Subcutaneous adipose tissue (tissue), 4 donors: ENCODE measurements around the gene NOX3. TPM values are rescaled to one million over a fixed set of nuclear protein-coding genes. Genes with fewer than 3 reads are reported as not detected.

Source experiments
- CTCF ChIP-seq: fragments of 450-650 bp; IDR thresholded peaks from one replicate; pipeline ENCODE4 v1.5.1; 2016; ENCODE audit warnings: low read depth, mild to moderate bottlenecking, control low read depth, antibody characterized with exemption, moderate library complexity
- total RNA-seq, 4 donors: library from RNA; depleted of rRNA; stranded (reverse); fragments of >200 nt; gene quantifications; one replicate each; pipeline ENCODE4 v1.1.0, GENCODE V29; 2016

NOX3 gene, protein sequence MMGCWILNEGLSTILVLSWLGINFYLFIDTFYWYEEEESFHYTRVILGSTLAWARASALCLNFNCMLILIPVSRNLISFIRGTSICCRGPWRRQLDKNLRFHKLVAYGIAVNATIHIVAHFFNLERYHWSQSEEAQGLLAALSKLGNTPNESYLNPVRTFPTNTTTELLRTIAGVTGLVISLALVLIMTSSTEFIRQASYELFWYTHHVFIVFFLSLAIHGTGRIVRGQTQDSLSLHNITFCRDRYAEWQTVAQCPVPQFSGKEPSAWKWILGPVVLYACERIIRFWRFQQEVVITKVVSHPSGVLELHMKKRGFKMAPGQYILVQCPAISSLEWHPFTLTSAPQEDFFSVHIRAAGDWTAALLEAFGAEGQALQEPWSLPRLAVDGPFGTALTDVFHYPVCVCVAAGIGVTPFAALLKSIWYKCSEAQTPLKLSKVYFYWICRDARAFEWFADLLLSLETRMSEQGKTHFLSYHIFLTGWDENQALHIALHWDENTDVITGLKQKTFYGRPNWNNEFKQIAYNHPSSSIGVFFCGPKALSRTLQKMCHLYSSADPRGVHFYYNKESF
- total RNA-seq, result not detected

DNA sequence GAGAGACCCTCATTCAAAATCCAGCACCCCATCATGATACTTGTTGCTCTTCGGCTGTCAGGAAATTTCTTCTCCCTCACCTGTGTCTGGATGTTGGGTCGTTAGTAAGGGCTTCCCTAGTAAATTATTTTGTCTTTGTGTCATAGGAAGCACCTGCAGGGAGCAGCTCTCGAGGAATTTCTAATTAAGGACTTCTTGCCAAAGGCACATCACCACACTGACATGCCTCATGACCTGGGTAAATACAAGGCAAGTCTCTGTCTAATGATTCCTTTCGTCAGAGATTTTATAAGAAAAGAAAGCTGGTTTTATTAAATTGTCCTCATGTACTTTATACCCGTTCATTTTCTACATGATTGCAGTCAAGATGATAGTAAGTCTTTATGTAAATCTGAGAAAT lies at the start of gene NOX3:
NOX3 (minus strand) TSS at position 74 of the 400 bp plus-strand sequence; CDS start at position 35, 39 bp downstream.
- TF ChIP-seq CTCF, result no peak

DNA sequence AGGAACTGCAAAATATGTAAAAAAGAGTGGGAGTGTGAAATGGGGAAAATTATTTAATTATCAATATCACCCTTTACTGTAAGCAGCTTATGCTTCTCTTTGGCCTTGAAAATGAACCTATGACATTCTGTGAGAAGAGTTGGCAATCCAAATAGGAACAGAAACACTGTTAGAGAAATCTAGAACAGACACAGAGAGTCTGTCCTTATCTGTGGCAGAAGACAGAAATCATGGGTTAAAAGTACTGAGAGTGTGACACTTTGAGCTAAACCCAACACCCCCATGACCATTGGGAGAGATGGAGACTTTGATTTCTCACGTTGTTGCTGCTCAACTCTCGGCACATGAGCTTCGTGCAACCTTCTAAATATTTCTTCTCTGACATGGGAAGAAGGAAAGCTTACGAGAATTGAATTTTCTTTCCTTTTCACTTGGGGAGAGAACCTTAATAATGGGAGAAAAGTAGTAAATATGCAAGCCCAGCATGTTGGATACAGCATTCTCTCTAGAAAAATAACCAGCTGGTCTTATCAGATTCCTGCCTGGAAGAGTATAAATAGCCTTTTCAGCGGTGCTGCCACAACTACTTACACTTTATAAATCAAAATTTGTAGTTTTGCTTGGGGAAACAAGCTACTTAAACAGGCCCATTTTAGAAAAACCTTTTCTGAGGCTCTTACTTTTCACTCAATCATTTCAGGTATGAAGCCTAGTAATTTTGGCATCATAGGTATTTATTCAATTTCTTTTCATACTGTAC lies 49.4 kb upstream of the NOX3 start:
- no peak for TF ChIP-seq CTCF

GRCh38 chr6:155502393-155502792 lies 46.8 kb upstream of the NOX3 start:
- no peak for TF ChIP-seq CTCF

DNA sequence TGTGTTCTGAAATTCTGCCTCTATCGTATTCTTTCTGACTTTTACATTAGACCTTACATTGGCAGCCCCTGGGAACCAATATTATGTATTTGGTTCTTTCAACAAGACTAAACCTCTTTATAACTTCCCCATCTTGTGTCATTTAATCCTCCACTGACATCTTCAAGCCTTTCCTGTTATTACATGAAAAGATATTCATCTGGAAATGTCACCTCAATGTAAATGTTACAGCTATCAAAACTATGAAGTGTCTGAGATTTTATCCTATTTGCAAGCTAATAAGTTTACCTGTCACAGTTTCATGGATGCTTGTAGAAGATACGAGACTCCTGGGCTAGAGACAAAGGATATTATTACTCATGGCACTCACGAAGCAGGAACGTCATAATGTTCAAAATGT lies 43.9 kb upstream of the NOX3 start:
- TF ChIP-seq CTCF, result no peak

- no peak for TF ChIP-seq CTCF
Observed at GRCh38 chr6:155498370-155498769, 42.7 kb upstream of the NOX3 start.

GRCh38 chr6:155497273-155497672 lies 41.6 kb upstream of the NOX3 start:
- TF ChIP-seq CTCF, result no peak
